Inflammatory macrophage treated with lipopolysaccharide for 4 hours (primary cell): ENCODE results near the gene MYO7A.
"Not testable (repeated sequence)": the region's sequence is repeated elsewhere in the genome, so short reads cannot be mapped to it uniquely, and the experiment has no call there.

Source experiments
- DNase-seq: peaks from one replicate; pipeline ENCODE4 v3.0.0-alpha.2; 2020

Gene MYO7A

GRCh38 chr11:77093056-77093891 lies 34.8 kb upstream of the MYO7A start:
- no peak for DNase-seq

GRCh38 chr11:77093987-77094840 lies 33.8 kb upstream of the MYO7A start:
- no peak for DNase-seq

- no peak for DNase-seq
Measured at GRCh38 chr11:77094841-77095365, 33.1 kb upstream of the MYO7A start.

- DNase-seq, result no peak
Measured at GRCh38 chr11:77095551-77096490, 32.2 kb upstream of the MYO7A start.

GRCh38 chr11:77096591-77097019 lies 31.4 kb upstream of the MYO7A start:
- no peak for DNase-seq

GRCh38 chr11:77097180-77097579 lies 30.9 kb upstream of the MYO7A start:
- not testable (repeated sequence) for DNase-seq

GRCh38 chr11:77100166-77101042 lies 27.6 kb upstream of the MYO7A start:
- no peak for DNase-seq

- DNase-seq, result peak; percentile 34
Measured at GRCh38 chr11:77101043-77101537, 27.0 kb upstream of the MYO7A start.

- no peak for DNase-seq
Measured at GRCh38 chr11:77102246-77103210, 25.5 kb upstream of the MYO7A start, which contains the start of gene OMP. Gene OMP, plus strand, starts transcription at chr11:77102840. Its CDS starts 0 bp downstream, at chr11:77102840.

GRCh38 chr11:77103319-77103718 lies 24.7 kb upstream of the MYO7A start:
- DNase-seq, result no peak

- no peak for DNase-seq
Measured at GRCh38 chr11:77104727-77105126, 23.3 kb upstream of the MYO7A start.

GRCh38 chr11:77106321-77106720 lies 21.7 kb upstream of the MYO7A start:
- DNase-seq, result peak; percentile 16

GRCh38 chr11:77106759-77107158 lies 21.3 kb upstream of the MYO7A start:
- DNase-seq, result no peak

- DNase-seq, result no peak
Measured at GRCh38 chr11:77107950-77108349, 20.1 kb upstream of the MYO7A start.

- no peak for DNase-seq
Measured at GRCh38 chr11:77108436-77108835, 19.6 kb upstream of the MYO7A start.

- DNase-seq, result no peak
Measured at GRCh38 chr11:77109236-77110019, 18.6 kb upstream of the MYO7A start.

GRCh38 chr11:77110836-77111235 lies 17.2 kb upstream of the MYO7A start:
- DNase-seq, result no peak

GRCh38 chr11:77111277-77111676 lies 16.8 kb upstream of the MYO7A start:
- DNase-seq, result no peak

- DNase-seq, result no peak
Measured at GRCh38 chr11:77111946-77112345, 16.1 kb upstream of the MYO7A start.
